ENCODE measurements around the gene SLC38A9.

SLC38A9 gene

GRCh38 chr5:55737793-55738192 lies 25.7 kb upstream of the SLC38A9 start, which contains the start of gene DDX4:
DDX4 (plus strand) TSS chr5:55738061; CDS start chr5:55738964, 903 bp downstream.
- Histone ChIP-seq H3K36me3 (ENCODE audit: insufficient read depth, low read length) (no peaks in the 10 kb centered on the region), H3K4me3 (ENCODE audit: low read depth, low read length, poor library complexity, severe bottlenecking) (no peak within 1 kb of the TSS), H3F3A (ENCODE audit: insufficient read depth, low read length) (no peaks in the 10 kb centered on the region), H3K9me2 (ENCODE audit: low read depth, low read length) (no peaks in the 10 kb centered on the region), H3K9me3 (ENCODE audit: low read length) (no peaks in the 10 kb centered on the region), H3K4me1 (ENCODE audit: insufficient read depth, low read length, severe bottlenecking) (no peaks in the 10 kb centered on the region), H3K9ac (ENCODE audit: low read length) (no peak within 1 kb of the TSS), H3K4me2 (ENCODE audit: low read length) (no peak within 1 kb of the TSS), H2AFZ (ENCODE audit: low read length) (no peak within 1 kb of the TSS), H3K27me3 (ENCODE audit: insufficient read depth, low read length) (no peaks in the 10 kb centered on the region), H4K20me1 (ENCODE audit: insufficient read depth, low read length) (no peaks in the 10 kb centered on the region), H3K27ac (ENCODE audit: low read depth, low read length, poor library complexity, severe bottlenecking) (no peak within 1 kb of the TSS), H3K79me2 (ENCODE audit: insufficient read depth, low read length) (no peaks in the 10 kb centered on the region)
- TF ChIP-seq CTCF (IDR thresholded peaks at IDR 0.05; ENCODE audit: low read length) (no peak), EZH2 (IDR thresholded peaks at IDR 0.05; ENCODE audit: borderline replicate concordance, low read length) (no peak)

- no peak overlapping the region for H3K9ac ChIP-seq (ENCODE audit: low read length)
- no peaks in the 10 kb centered on the region for H4K20me1 ChIP-seq (ENCODE audit: insufficient read depth, low read length)
- H3K27ac ChIP-seq (ENCODE audit: low read depth, low read length, poor library complexity, severe bottlenecking), result no peak overlapping the region
- H3K79me2 ChIP-seq (ENCODE audit: insufficient read depth, low read length), result no peaks in the 10 kb centered on the region
- H2AFZ ChIP-seq (ENCODE audit: low read length), result no peak overlapping the region
- no peak for TF ChIP-seq EZH2 (IDR thresholded peaks at IDR 0.05; ENCODE audit: borderline replicate concordance, low read length)
- TF ChIP-seq CTCF (IDR thresholded peaks at IDR 0.05; ENCODE audit: low read length), result no peak
- H3F3A ChIP-seq (ENCODE audit: insufficient read depth, low read length), result no peaks in the 10 kb centered on the region
- no peaks in the 10 kb centered on the region for H3K27me3 ChIP-seq (ENCODE audit: insufficient read depth, low read length)
- H3K4me2 ChIP-seq (ENCODE audit: low read length), result no peak overlapping the region
- no peaks in the 10 kb centered on the region for H3K9me3 ChIP-seq (ENCODE audit: low read length)
- H3K4me1 ChIP-seq (ENCODE audit: insufficient read depth, low read length, severe bottlenecking), result no peaks in the 10 kb centered on the region
- H3K36me3 ChIP-seq (ENCODE audit: insufficient read depth, low read length), result no peaks in the 10 kb centered on the region
- H3K4me3 ChIP-seq (ENCODE audit: low read depth, low read length, poor library complexity, severe bottlenecking), result no peak overlapping the region
- no peaks in the 10 kb centered on the region for H3K9me2 ChIP-seq (ENCODE audit: low read depth, low read length)
Measured at GRCh38 chr5:55734658-55735057, 22.5 kb upstream of the SLC38A9 start.

- Histone ChIP-seq H3K27ac (ENCODE audit: low read depth, low read length, poor library complexity, severe bottlenecking) (no peak overlapping the region), H3K9me2 (ENCODE audit: low read depth, low read length) (no peaks in the 10 kb centered on the region), H3K9ac (ENCODE audit: low read length) (no peak overlapping the region), H3K9me3 (ENCODE audit: low read length) (no peaks in the 10 kb centered on the region), H4K20me1 (ENCODE audit: insufficient read depth, low read length) (no peaks in the 10 kb centered on the region), H3K36me3 (ENCODE audit: insufficient read depth, low read length) (no peaks in the 10 kb centered on the region), H3K79me2 (ENCODE audit: insufficient read depth, low read length) (no peaks in the 10 kb centered on the region), H3F3A (ENCODE audit: insufficient read depth, low read length) (no peaks in the 10 kb centered on the region), H2AFZ (ENCODE audit: low read length) (no peak overlapping the region), H3K4me1 (ENCODE audit: insufficient read depth, low read length, severe bottlenecking) (no peaks in the 10 kb centered on the region), H3K4me3 (ENCODE audit: low read depth, low read length, poor library complexity, severe bottlenecking) (no peak overlapping the region), H3K27me3 (ENCODE audit: insufficient read depth, low read length) (no peaks in the 10 kb centered on the region), H3K4me2 (ENCODE audit: low read length) (no peak overlapping the region)
- TF ChIP-seq CTCF (IDR thresholded peaks at IDR 0.05; ENCODE audit: low read length) (no peak), EZH2 (IDR thresholded peaks at IDR 0.05; ENCODE audit: borderline replicate concordance, low read length) (no peak)
Measured at GRCh38 chr5:55732585-55732984, 20.5 kb upstream of the SLC38A9 start.

Measured in OCI-LY1 (cell line).